GM19452 (cell line): ENCODE measurements around the gene THAP11.

Source experiments
- ATAC-seq: cut with Tn5 transposase; IDR thresholded peaks from one replicate; pipeline ENCODE4 v1.9.1; 2021; ENCODE audit not compliant: unreplicated experiment

THAP11 gene

GRCh38 chr16:67882374-67883145 is 40.4 kb downstream of the THAP11 start:
- ATAC-seq = no peak

- no peak for ATAC-seq
Measured at GRCh38 chr16:67883146-67883871, 41.2 kb downstream of the THAP11 start.

DNA sequence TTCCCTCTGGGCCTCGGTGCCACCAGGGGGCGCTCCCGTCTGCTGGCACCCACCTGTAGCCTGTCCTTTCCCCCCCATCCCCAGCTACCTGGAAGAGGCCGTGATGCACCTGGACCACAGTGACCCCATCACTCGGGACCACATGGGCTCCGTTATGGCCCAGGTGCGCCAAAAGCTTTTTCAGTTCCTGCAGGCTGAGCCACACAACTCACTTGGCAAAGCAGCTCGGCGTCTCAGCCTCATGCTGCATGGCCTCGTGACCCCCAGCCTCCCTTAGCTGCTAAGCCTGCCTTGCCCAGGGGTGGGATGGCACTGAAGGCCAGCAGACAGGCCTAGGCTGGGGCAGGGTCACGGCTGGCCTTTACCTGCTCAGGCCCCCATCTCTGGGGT is 41.7 kb downstream of the THAP11 start:
- ATAC-seq = no peak

GRCh38 chr16:67884684-67885083 is 42.6 kb downstream of the THAP11 start, which contains the start of gene NRN1L:
Gene NRN1L, plus strand, starts transcription at chr16:67884885. Its CDS starts 19 bp downstream, at chr16:67884904.
- ATAC-seq = no peak

GRCh38 chr16:67885545-67885944 is 43.4 kb downstream of the THAP11 start:
- ATAC-seq = no peak

DNA sequence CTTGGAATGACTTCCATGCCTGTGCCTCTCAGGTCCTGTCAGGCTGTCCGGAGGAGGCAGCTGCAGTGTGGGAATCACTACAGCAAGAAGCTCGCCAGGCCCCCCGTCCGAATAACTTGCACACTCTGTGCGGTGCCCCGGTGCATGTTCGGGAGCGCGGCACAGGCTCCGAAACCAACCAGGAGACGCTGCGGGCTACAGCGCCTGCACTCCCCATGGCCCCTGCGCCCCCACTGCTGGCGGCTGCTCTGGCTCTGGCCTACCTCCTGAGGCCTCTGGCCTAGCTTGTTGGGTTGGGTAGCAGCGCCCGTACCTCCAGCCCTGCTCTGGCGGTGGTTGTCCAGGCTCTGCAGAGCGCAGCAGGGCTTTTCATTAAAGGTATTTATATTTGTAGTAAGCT is 43.9 kb downstream of the THAP11 start:
- no peak for ATAC-seq

DNA sequence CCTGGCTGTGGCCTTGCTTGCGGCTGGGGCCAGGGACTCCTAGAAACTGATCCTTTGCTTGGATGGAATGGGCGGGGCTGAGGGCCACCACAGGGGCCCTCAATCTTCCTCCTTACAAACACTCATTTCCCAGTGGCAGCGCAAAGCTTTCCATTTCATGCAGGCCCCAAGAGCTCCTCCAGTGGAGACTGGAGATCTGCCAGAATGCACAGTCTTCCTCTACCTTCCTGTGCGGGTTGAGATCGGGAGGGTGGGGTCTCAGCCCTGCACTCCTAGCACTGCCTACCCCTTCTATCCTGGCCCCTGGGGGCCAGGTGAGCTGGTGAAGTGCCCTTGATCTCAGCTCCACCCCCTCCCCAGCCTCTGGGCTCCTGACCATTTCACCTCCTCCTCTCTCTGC is 44.3 kb downstream of the THAP11 start:
- ATAC-seq = no peak

DNA sequence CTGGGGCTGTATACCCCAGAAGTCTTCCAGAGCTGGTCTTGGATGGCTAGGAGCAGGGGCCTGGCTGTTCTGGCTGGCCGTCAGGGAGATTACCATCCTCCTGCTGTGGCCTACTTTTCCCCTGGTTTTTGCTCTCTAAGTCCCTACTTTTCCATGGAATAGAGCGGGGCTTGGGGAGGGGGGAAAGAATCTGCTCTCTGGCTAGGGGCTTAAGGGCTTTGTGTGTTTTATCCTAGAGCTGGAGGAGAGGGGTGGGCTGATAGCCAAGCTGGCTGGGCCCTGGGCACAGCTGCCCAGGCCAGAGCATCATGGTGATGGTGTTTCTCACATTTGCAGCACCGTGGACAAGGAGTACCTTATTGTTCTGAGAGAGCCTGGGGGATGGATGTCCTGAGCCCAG is 46.2 kb downstream of the THAP11 start:
- ATAC-seq = no peak

DNA sequence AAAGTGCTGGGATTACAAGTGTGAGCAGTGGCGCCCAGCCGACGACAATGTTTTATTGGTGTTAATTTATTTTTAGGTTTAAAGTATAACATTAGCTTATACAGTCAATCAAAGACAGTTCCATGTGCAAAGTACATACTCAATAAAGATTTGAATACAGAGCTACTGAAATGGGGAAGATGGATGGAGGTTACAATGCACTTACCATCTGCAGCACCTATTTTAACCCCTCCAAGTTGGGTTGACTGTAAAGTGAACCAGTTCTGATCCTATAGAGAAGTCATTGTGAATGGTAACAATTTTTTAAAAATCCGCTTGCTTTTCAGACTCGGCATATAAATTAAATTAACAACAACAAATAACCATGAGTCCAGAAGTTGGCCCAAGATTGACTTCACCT is 50.3 kb downstream of the THAP11 start:
- ATAC-seq = no peak

- ATAC-seq = peak; percentile 84
Measured at GRCh38 chr16:67892899-67893742, 51.0 kb downstream of the THAP11 start, which contains the start of gene PSKH1. Gene PSKH1, plus strand, starts transcription at chr16:67893254. Its CDS starts 15,496 bp downstream, at chr16:67908750.
